HG03039 (cell line): ENCODE measurements around the gene APIP.
"Not testable (repeated sequence)": the region's sequence is repeated elsewhere in the genome, so short reads cannot be mapped to it uniquely, and the experiment has no call there.

ENCODE experiments used
- ATAC-seq: cut with Tn5 transposase; IDR thresholded peaks from one replicate; pipeline ENCODE4 v1.9.1; 2021; ENCODE audit warnings: mild to moderate bottlenecking, moderate library complexity; ENCODE audit not compliant: unreplicated experiment

The APIP gene

GRCh38 chr11:34926101-34926830, 10.1 kb upstream of the APIP start:
- ATAC-seq: no peak

- ATAC-seq: no peak
Observed at GRCh38 chr11:34924714-34925113, 8.5 kb upstream of the APIP start.

GRCh38 chr11:34921156-34921555, 5.0 kb upstream of the APIP start:
- ATAC-seq: no peak

- no peak for ATAC-seq
Observed at GRCh38 chr11:34916843-34917770, 928 bp upstream of the APIP start.

GRCh38 chr11:34915136-34916014, 804 bp downstream of the APIP start:
- peak; percentile 3 for ATAC-seq

GRCh38 chr11:34913556-34913955, 2.6 kb downstream of the APIP start:
- ATAC-seq: not testable (repeated sequence)

- no peak for ATAC-seq
Observed at GRCh38 chr11:34911676-34912075, 4.5 kb downstream of the APIP start.

- ATAC-seq: no peak
Observed at GRCh38 chr11:34910817-34911216, 5.4 kb downstream of the APIP start.

- no peak for ATAC-seq
Observed at GRCh38 chr11:34909955-34910354, 6.2 kb downstream of the APIP start.

- ATAC-seq: no peak
Observed at GRCh38 chr11:34909415-34909814, 6.8 kb downstream of the APIP start.

- ATAC-seq: no peak
Observed at GRCh38 chr11:34907934-34908593, 8.1 kb downstream of the APIP start.

GRCh38 chr11:34905666-34906065, 10.5 kb downstream of the APIP start:
- no peak for ATAC-seq

- ATAC-seq: no peak
Observed at GRCh38 chr11:34904421-34904955, 11.7 kb downstream of the APIP start.

- ATAC-seq: no peak
Observed at GRCh38 chr11:34899633-34900016, 16.6 kb downstream of the APIP start.

GRCh38 chr11:34898474-34898873, 17.7 kb downstream of the APIP start:
- ATAC-seq: no peak

GRCh38 chr11:34897171-34897870, 18.9 kb downstream of the APIP start:
- ATAC-seq: no peak

GRCh38 chr11:34896191-34896590, 20.0 kb downstream of the APIP start:
- ATAC-seq: not testable (repeated sequence)

GRCh38 chr11:34893416-34893815, 22.8 kb downstream of the APIP start:
- ATAC-seq: no peak

- no peak for ATAC-seq
Observed at GRCh38 chr11:34891611-34892010, 24.6 kb downstream of the APIP start.

GRCh38 chr11:34890812-34891211, 25.4 kb downstream of the APIP start:
- no peak for ATAC-seq
